IPS-20b (cell line): Measurements from ENCODE around the gene RPTOR.

Experiments
- H3K27ac ChIP-seq: one replicate; pipeline ENCODE4 v1.5.1; 2013; ENCODE audit warnings: low read length
- H3K27me3 ChIP-seq: 2 replicates; pipeline ENCODE4 v1.6.1; 2013; ENCODE audit warnings: mild to moderate bottlenecking, low read length, inconsistent platforms; ENCODE audit not compliant: insufficient read depth
- H3K36me3 ChIP-seq: 2 replicates; pipeline ENCODE4 v1.6.1; 2013; ENCODE audit warnings: low read depth, mild to moderate bottlenecking, inconsistent platforms, low read length, moderate library complexity; ENCODE audit not compliant: insufficient read depth
- H3K4me1 ChIP-seq: 2 replicates; pipeline ENCODE4 v1.6.1; 2013; ENCODE audit warnings: mild to moderate bottlenecking, control low read depth, inconsistent platforms, low read length, moderate library complexity; ENCODE audit not compliant: insufficient read depth
- H3K4me3 ChIP-seq: 2 replicates; pipeline ENCODE4 v1.5.1; 2013; ENCODE audit warnings: mild to moderate bottlenecking, low read length, inconsistent platforms
- H3K9ac ChIP-seq: 2 replicates; pipeline ENCODE4 v1.6.1; 2013; ENCODE audit warnings: low read depth, mild to moderate bottlenecking, inconsistent platforms, low read length, moderate library complexity
- H3K9me3 ChIP-seq: 2 replicates; pipeline ENCODE4 v1.6.1; 2013; ENCODE audit warnings: mild to moderate bottlenecking, low read depth, low read length, inconsistent platforms; ENCODE audit not compliant: insufficient read depth

Gene RPTOR

GRCh38 chr17:80781807-80782277 is 237.2 kb downstream of the RPTOR start:
- H3K9me3 ChIP-seq, result no peaks in the 10 kb centered on the region

GRCh38 chr17:80782536-80783427 is 238.1 kb downstream of the RPTOR start:
- H3K9me3 ChIP-seq, result no peaks in the 10 kb centered on the region

More at GRCh38 chr17:80781807-80782277, 237.2 kb downstream of the RPTOR start:
- no peaks in the 10 kb centered on the region; the same call in 1 of the 2 replicates for H3K36me3 ChIP-seq
- no peaks in the 10 kb centered on the region for H3K27me3 ChIP-seq
- H3K4me3 ChIP-seq, result no peak overlapping the region
- H3K27ac ChIP-seq, result no peak overlapping the region
- H3K4me1 ChIP-seq, result peaks cover 19% of the 10 kb centered on the region
- H3K9ac ChIP-seq, result no peak overlapping the region

GRCh38 chr17:80783486-80783885 is 238.8 kb downstream of the RPTOR start:
- H3K36me3 ChIP-seq, result no peaks in the 10 kb centered on the region
- H3K27ac ChIP-seq, result no peak overlapping the region
- H3K9ac ChIP-seq, result no peak overlapping the region
- no peak overlapping the region for H3K4me3 ChIP-seq
- no peaks in the 10 kb centered on the region for H3K27me3 ChIP-seq
- H3K9me3 ChIP-seq, result no peaks in the 10 kb centered on the region
- peaks cover 15% of the 10 kb centered on the region for H3K4me1 ChIP-seq

More at GRCh38 chr17:80782536-80783427, 238.1 kb downstream of the RPTOR start:
- H3K4me3 ChIP-seq, result no peak overlapping the region
- no peaks in the 10 kb centered on the region for H3K36me3 ChIP-seq
- peaks cover 15% of the 10 kb centered on the region for H3K4me1 ChIP-seq
- no peaks in the 10 kb centered on the region for H3K27me3 ChIP-seq
- no peak overlapping the region for H3K9ac ChIP-seq
- H3K27ac ChIP-seq, result no peak overlapping the region

GRCh38 chr17:80783971-80784370 is 239.3 kb downstream of the RPTOR start:
- H3K9ac ChIP-seq, result no peak overlapping the region
- no peak overlapping the region for H3K4me3 ChIP-seq
- no peak overlapping the region for H3K27ac ChIP-seq
- H3K4me1 ChIP-seq, result peaks cover 15% of the 10 kb centered on the region
- H3K27me3 ChIP-seq, result no peaks in the 10 kb centered on the region
- H3K36me3 ChIP-seq, result no peaks in the 10 kb centered on the region
- H3K9me3 ChIP-seq, result no peaks in the 10 kb centered on the region

GRCh38 chr17:80785477-80786178 is 241.0 kb downstream of the RPTOR start:
- Histone ChIP-seq H3K27ac (no peak overlapping the region), H3K4me1 (peaks cover 12% of the 10 kb centered on the region), H3K27me3 (no peaks in the 10 kb centered on the region)

GRCh38 chr17:80786470-80786869 is 241.8 kb downstream of the RPTOR start:
- 0 out of 2 replicates have a peak, but pooled peaks cover 4% of the 10 kb centered on the region for H3K36me3 ChIP-seq
- H3K27me3 ChIP-seq, result no peaks in the 10 kb centered on the region

More at GRCh38 chr17:80785477-80786178, 241.0 kb downstream of the RPTOR start:
- Histone ChIP-seq H3K4me3 (no peak overlapping the region), H3K9me3 (no peaks in the 10 kb centered on the region), H3K36me3 (no peaks in the 10 kb centered on the region), H3K9ac (no peak overlapping the region)

GRCh38 chr17:80786887-80787286 is 242.2 kb downstream of the RPTOR start:
- H3K27ac ChIP-seq, result no peak overlapping the region

More at GRCh38 chr17:80786470-80786869, 241.8 kb downstream of the RPTOR start:
- Histone ChIP-seq H3K9ac (no peak overlapping the region), H3K4me3 (no peak overlapping the region), H3K27ac (no peak overlapping the region), H3K4me1 (peaks cover 14% of the 10 kb centered on the region; the same call in 1 of the 2 replicates), H3K9me3 (no peaks in the 10 kb centered on the region)

GRCh38 chr17:80787881-80788280 is 243.2 kb downstream of the RPTOR start:
- H3K9ac ChIP-seq, result no peak overlapping the region
- no peak overlapping the region for H3K27ac ChIP-seq
- H3K27me3 ChIP-seq, result no peaks in the 10 kb centered on the region
- peaks cover 8% of the 10 kb centered on the region; the same call in 1 of the 2 replicates for H3K4me1 ChIP-seq
- H3K9me3 ChIP-seq, result no peaks in the 10 kb centered on the region
- H3K36me3 ChIP-seq, result 0 out of 2 replicates have a peak, but pooled peaks cover 8% of the 10 kb centered on the region
- H3K4me3 ChIP-seq, result no peak overlapping the region

More at GRCh38 chr17:80786887-80787286, 242.2 kb downstream of the RPTOR start:
- Histone ChIP-seq H3K4me3 (no peak overlapping the region), H3K9me3 (no peaks in the 10 kb centered on the region), H3K36me3 (0 out of 2 replicates have a peak, but pooled peaks cover 8% of the 10 kb centered on the region), H3K4me1 (peaks cover 14% of the 10 kb centered on the region; the same call in 1 of the 2 replicates), H3K27me3 (no peaks in the 10 kb centered on the region), H3K9ac (no peak overlapping the region)

GRCh38 chr17:80789356-80789902 is 244.8 kb downstream of the RPTOR start:
- Histone ChIP-seq H3K27ac (no peak overlapping the region), H3K4me3 (no peak overlapping the region), H3K36me3 (peaks cover 8% of the 10 kb centered on the region; the same call in 1 of the 2 replicates), H3K9me3 (no peaks in the 10 kb centered on the region), H3K27me3 (no peaks in the 10 kb centered on the region), H3K4me1 (peaks cover 7% of the 10 kb centered on the region; the same call in 1 of the 2 replicates), H3K9ac (no peak overlapping the region)

GRCh38 chr17:80790021-80790765 is 245.6 kb downstream of the RPTOR start:
- H3K27me3 ChIP-seq, result no peaks in the 10 kb centered on the region
- H3K9me3 ChIP-seq, result no peaks in the 10 kb centered on the region
- no peak overlapping the region for H3K9ac ChIP-seq
- no peak overlapping the region for H3K4me3 ChIP-seq
- H3K27ac ChIP-seq, result no peak overlapping the region
- H3K36me3 ChIP-seq, result peaks cover 8% of the 10 kb centered on the region; the same call in 1 of the 2 replicates
- peaks cover 7% of the 10 kb centered on the region; the same call in 1 of the 2 replicates for H3K4me1 ChIP-seq
